Parathyroid adenoma (tissue), 2 donors: ENCODE measurements around the gene SV2B.

Experiments
- H2AFZ ChIP-seq: fragments of 300-600 bp; sonication (generic); one replicate; pipeline ENCODE4 v1.7.0; 2017; ENCODE audit warnings: antibody characterized with exemption, mild to moderate bottlenecking
- H3K27ac ChIP-seq: fragments of 300-600 bp; sonication (generic); one replicate; pipeline ENCODE4 v1.7.0; 2017
- H3K27me3 ChIP-seq: fragments of 300-600 bp; sonication (generic); one replicate; pipeline ENCODE4 v1.7.0; 2017; ENCODE audit warnings: low read length; ENCODE audit not compliant: control insufficient read depth, insufficient read depth
- H3K36me3 ChIP-seq: fragments of 300-600 bp; sonication (generic); one replicate; pipeline ENCODE4 v1.7.0; 2017; ENCODE audit warnings: low read length; ENCODE audit not compliant: control insufficient read depth, insufficient read depth
- H3K4me1 ChIP-seq: fragments of 300-600 bp; sonication (generic); one replicate; pipeline ENCODE4 v1.7.0; 2017; ENCODE audit warnings: control low read depth
- H3K4me2 ChIP-seq: fragments of 300-600 bp; sonication (generic); one replicate; pipeline ENCODE4 v1.7.0; 2017; ENCODE audit warnings: low read length
- H3K4me3 ChIP-seq: fragments of 300-600 bp; sonication (generic); one replicate; pipeline ENCODE4 v1.7.0; 2017; ENCODE audit warnings: low read depth, low read length
- H3K79me2 ChIP-seq: fragments of 300-600 bp; sonication (generic); one replicate; pipeline ENCODE4 v1.7.0; 2017; ENCODE audit warnings: control low read depth
- H3K9ac ChIP-seq: fragments of 300-600 bp; sonication (generic); one replicate; pipeline ENCODE4 v1.7.0; 2017; ENCODE audit warnings: mild to moderate bottlenecking
- H3K9me3 ChIP-seq: fragments of 300-600 bp; sonication (generic); one replicate; pipeline ENCODE4 v1.7.0; 2017; ENCODE audit warnings: low read length; ENCODE audit not compliant: control insufficient read depth
- CTCF ChIP-seq: fragments of 300-600 bp; sonication (generic); IDR thresholded peaks from one replicate; pipeline ENCODE4 v1.7.0; 2017; ENCODE audit warnings: antibody characterized with exemption, mild to moderate bottlenecking
- donor health status: primary hyperparathyroidism.

SV2B gene

GRCh38 chr15:91128016-91128415, 28.0 kb downstream of the SV2B start:
- H3K27ac ChIP-seq, result no peak overlapping the region
- no peak for TF ChIP-seq CTCF
- no peaks in the 10 kb centered on the region for H3K4me1 ChIP-seq

GRCh38 chr15:91129436-91129835, 29.4 kb downstream of the SV2B start:
- Histone ChIP-seq H3K4me1 (no peaks in the 10 kb centered on the region), H3K9me3 (no peaks in the 10 kb centered on the region), H3K4me2 (no peak overlapping the region), H3K27me3 (no peaks in the 10 kb centered on the region), H3K36me3 (no peaks in the 10 kb centered on the region), H3K9ac (no peak overlapping the region), H3K79me2 (no peaks in the 10 kb centered on the region), H3K27ac (no peak overlapping the region), H2AFZ (no peak overlapping the region), H3K4me3 (no peak overlapping the region)
- TF ChIP-seq CTCF, result no peak

More at GRCh38 chr15:91128016-91128415, 28.0 kb downstream of the SV2B start:
- H3K27me3 ChIP-seq, result no peaks in the 10 kb centered on the region
- no peak overlapping the region for H3K4me3 ChIP-seq
- no peaks in the 10 kb centered on the region for H3K9me3 ChIP-seq
- H3K36me3 ChIP-seq, result no peaks in the 10 kb centered on the region
- no peak overlapping the region for H3K9ac ChIP-seq
- H2AFZ ChIP-seq, result no peak overlapping the region
- H3K79me2 ChIP-seq, result no peaks in the 10 kb centered on the region
- no peak overlapping the region for H3K4me2 ChIP-seq

GRCh38 chr15:91132079-91132478, 32.0 kb downstream of the SV2B start:
- no peaks in the 10 kb centered on the region for H3K36me3 ChIP-seq
- no peak overlapping the region for H3K4me3 ChIP-seq
- no peak for TF ChIP-seq CTCF
- no peaks in the 10 kb centered on the region for H3K79me2 ChIP-seq
- H2AFZ ChIP-seq, result no peak overlapping the region
- no peaks in the 10 kb centered on the region for H3K9me3 ChIP-seq
- H3K27ac ChIP-seq, result no peak overlapping the region
- H3K27me3 ChIP-seq, result no peaks in the 10 kb centered on the region
- no peak overlapping the region for H3K9ac ChIP-seq
- H3K4me2 ChIP-seq, result no peak overlapping the region
- peaks cover 4% of the 10 kb centered on the region for H3K4me1 ChIP-seq

- Histone ChIP-seq H3K4me2 (no peak overlapping the region), H3K9me3 (no peaks in the 10 kb centered on the region), H3K27me3 (no peaks in the 10 kb centered on the region), H3K9ac (no peak overlapping the region), H3K4me3 (no peak overlapping the region), H3K4me1 (peaks cover 4% of the 10 kb centered on the region), H3K36me3 (no peaks in the 10 kb centered on the region), H3K79me2 (no peaks in the 10 kb centered on the region), H2AFZ (no peak overlapping the region), H3K27ac (no peak overlapping the region)
- no peak for TF ChIP-seq CTCF
These were observed 33.5 kb downstream of the SV2B start for GRCh38 chr15:91133511-91133910.

GRCh38 chr15:91135201-91136130, 35.4 kb downstream of the SV2B start:
- Histone ChIP-seq H3K27me3 (no peaks in the 10 kb centered on the region), H3K79me2 (no peaks in the 10 kb centered on the region), H3K9me3 (no peaks in the 10 kb centered on the region), H3K9ac (no peak overlapping the region), H3K4me3 (no peak overlapping the region), H2AFZ (no peak overlapping the region), H3K4me2 (peak overlapping the region; percentile 47), H3K4me1 (peaks cover 4% of the 10 kb centered on the region), H3K36me3 (no peaks in the 10 kb centered on the region), H3K27ac (peak overlapping the region; percentile 24)
- TF ChIP-seq CTCF, result no peak
